ENCODE data around the gene CNNM4. TPM values are rescaled to one million over a fixed set of nuclear protein-coding genes. Genes with fewer than 3 reads are reported as not detected.
"Not testable (repeated sequence)": the region's sequence is repeated elsewhere in the genome, so short reads cannot be mapped to it uniquely, and the experiment has no call there.

CNNM4 gene
- total RNA-seq, 2 experiments from 2014 or later = 5.1 to 5.8 TPM

- no peak for TF ChIP-seq CTCF (IDR thresholded peaks at IDR 0.05)
- ATAC-seq (no peak), DNase-seq (no peak)
- no peaks in the 10 kb centered on the region for H3K27me3 Mint-ChIP-seq
- no peak overlapping the region for H3K27ac Mint-ChIP-seq
- ChIA-PET CTCF (no interaction called here), POLR2A (no interaction called here)
- no peaks in the 10 kb centered on the region for H3K36me3 Mint-ChIP-seq (ENCODE audit: low read depth)
- H3K4me1 Mint-ChIP-seq (ENCODE audit: low read depth) = no peaks in the 10 kb centered on the region
- H3K4me3 Mint-ChIP-seq = no peak overlapping the region
- H3K9me3 Mint-ChIP-seq = no peaks in the 10 kb centered on the region
- intact Hi-C loops (cut with micrococcal nuclease) = no loop called here
Measured at GRCh38 chr2:96792772-96793749, 32.4 kb downstream of the CNNM4 start.

- Mint-ChIP-seq H3K4me1 (ENCODE audit: low read depth) (no peaks in the 10 kb centered on the region), H3K27me3 (no peaks in the 10 kb centered on the region), H3K9me3 (no peaks in the 10 kb centered on the region), H3K27ac (no peak overlapping the region), H3K4me3 (no peak overlapping the region), H3K36me3 (ENCODE audit: low read depth) (no peaks in the 10 kb centered on the region)
- intact Hi-C loops (cut with micrococcal nuclease) = no loop called here
- ChIA-PET POLR2A (no interaction called here), CTCF (no interaction called here)
- TF ChIP-seq CTCF (IDR thresholded peaks at IDR 0.05) = no peak
- DNase-seq (no peak), ATAC-seq (no peak)
Measured at GRCh38 chr2:96795076-96795475, 34.4 kb downstream of the CNNM4 start.

- H3K27me3 Mint-ChIP-seq; H3K4me3 Mint-ChIP-seq; DNase-seq; H3K4me1 Mint-ChIP-seq (ENCODE audit: low read depth); H3K27ac Mint-ChIP-seq; ATAC-seq; H3K36me3 Mint-ChIP-seq (ENCODE audit: low read depth); H3K9me3 Mint-ChIP-seq; POLR2A ChIA-PET; intact Hi-C loops (cut with micrococcal nuclease): not testable (repeated sequence)
- CTCF ChIA-PET = interaction anchor here (1.0 to 1.1 kb wide), 2 partner anchors 11 to 12 kb away, joined by 3 to 4 read pairs; no protein-coding TSS in a partner anchor
Measured at GRCh38 chr2:96796497-96796896, 35.8 kb downstream of the CNNM4 start.

- Mint-ChIP-seq H3K4me1 (ENCODE audit: low read depth) (no peaks in the 10 kb centered on the region), H3K27ac (no peak overlapping the region), H3K4me3 (no peak overlapping the region), H3K9me3 (no peaks in the 10 kb centered on the region), H3K27me3 (no peaks in the 10 kb centered on the region), H3K36me3 (ENCODE audit: low read depth) (no peaks in the 10 kb centered on the region)
- POLR2A ChIA-PET = no interaction called here
- DNase-seq = no peak
- no peak for ATAC-seq
- CTCF ChIA-PET = interaction anchor here (1.0 to 1.4 kb wide), 3 partner anchors 10 to 36 kb away, joined by 3 to 4 read pairs (median 3); partner anchors contain the start of gene CNNM4
- TF ChIP-seq CTCF (IDR thresholded peaks at IDR 0.05) = no peak
- intact Hi-C loops (cut with micrococcal nuclease) = no loop called here
Measured at GRCh38 chr2:96797066-96797625, 36.4 kb downstream of the CNNM4 start.

- no peak overlapping the region for H3K4me3 Mint-ChIP-seq
- no peaks in the 10 kb centered on the region for H3K4me1 Mint-ChIP-seq (ENCODE audit: low read depth)
- TF ChIP-seq CTCF (IDR thresholded peaks at IDR 0.05) = no peak
- POLR2A ChIA-PET = no interaction called here
- intact Hi-C loops (cut with micrococcal nuclease) = no loop called here
- H3K9me3 Mint-ChIP-seq = no peaks in the 10 kb centered on the region
- CTCF ChIA-PET = interaction anchor here (1.5 to 2.5 kb wide), 4 partner anchors 19 to 164 kb away, joined by 3 to 14 read pairs (median 8); partner anchors contain the start of gene CNNM4
- H3K27me3 Mint-ChIP-seq = no peaks in the 10 kb centered on the region
- H3K36me3 Mint-ChIP-seq (ENCODE audit: low read depth) = no peaks in the 10 kb centered on the region
- no peak for DNase-seq
- H3K27ac Mint-ChIP-seq = no peak overlapping the region
- ATAC-seq = no peak
Measured at GRCh38 chr2:96798733-96799622, 38.3 kb downstream of the CNNM4 start.

Measured in activated CD8-positive, alpha-beta T cell treated with anti-CD3 and anti-CD28 coated beads for 36 hours (primary cell).